ENCODE data around the gene CAV1.
"Not testable (repeated sequence)": the region's sequence is repeated elsewhere in the genome, so short reads cannot be mapped to it uniquely, and the experiment has no call there.

The CAV1 gene, protein sequence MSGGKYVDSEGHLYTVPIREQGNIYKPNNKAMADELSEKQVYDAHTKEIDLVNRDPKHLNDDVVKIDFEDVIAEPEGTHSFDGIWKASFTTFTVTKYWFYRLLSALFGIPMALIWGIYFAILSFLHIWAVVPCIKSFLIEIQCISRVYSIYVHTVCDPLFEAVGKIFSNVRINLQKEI

DNA sequence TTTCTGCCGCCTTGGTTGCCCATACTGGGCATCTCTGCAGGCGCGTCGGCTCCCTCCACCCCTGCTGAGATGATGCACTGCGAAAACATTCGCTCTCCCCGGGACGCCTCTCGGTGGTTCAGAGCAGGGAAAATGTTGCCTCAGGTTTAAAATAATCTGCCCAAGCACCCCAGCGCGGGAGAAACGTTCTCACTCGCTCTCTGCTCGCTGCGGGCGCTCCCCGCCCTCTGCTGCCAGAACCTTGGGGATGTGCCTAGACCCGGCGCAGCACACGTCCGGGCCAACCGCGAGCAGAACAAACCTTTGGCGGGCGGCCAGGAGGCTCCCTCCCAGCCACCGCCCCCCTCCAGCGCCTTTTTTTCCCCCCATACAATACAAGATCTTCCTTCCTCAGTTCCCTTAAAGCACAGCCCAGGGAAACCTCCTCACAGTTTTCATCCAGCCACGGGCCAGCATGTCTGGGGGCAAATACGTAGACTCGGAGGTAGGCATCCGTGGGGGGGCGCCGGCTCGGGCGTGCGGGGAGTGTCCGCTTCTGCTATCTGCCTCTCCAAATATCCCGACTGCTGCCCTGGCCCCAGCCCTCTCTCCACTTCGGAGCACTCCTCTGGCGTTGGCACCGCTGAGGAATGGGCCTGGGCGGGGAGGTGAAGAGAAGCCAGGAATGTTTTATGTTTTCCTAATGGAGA, at the start of gene CAV1:
Gene CAV1, plus strand, starts transcription at position 428 of the 689 bp plus-strand sequence. Its CDS starts 27 bp downstream, at position 455.
- Mint-ChIP-seq H3K27me3 (peaks cover 88% of the 10 kb centered on the region), H3K27ac (peak within 1 kb of the TSS; percentile 9), H3K4me1 (ENCODE audit: low read depth) (peaks cover 31% of the 10 kb centered on the region), H3K9me3 (no peaks in the 10 kb centered on the region), H3K4me3 (peak within 1 kb of the TSS; percentile 81), H3K36me3 (ENCODE audit: low read depth) (no peaks in the 10 kb centered on the region)
- DNase-seq, result peak; percentile 51

DNA sequence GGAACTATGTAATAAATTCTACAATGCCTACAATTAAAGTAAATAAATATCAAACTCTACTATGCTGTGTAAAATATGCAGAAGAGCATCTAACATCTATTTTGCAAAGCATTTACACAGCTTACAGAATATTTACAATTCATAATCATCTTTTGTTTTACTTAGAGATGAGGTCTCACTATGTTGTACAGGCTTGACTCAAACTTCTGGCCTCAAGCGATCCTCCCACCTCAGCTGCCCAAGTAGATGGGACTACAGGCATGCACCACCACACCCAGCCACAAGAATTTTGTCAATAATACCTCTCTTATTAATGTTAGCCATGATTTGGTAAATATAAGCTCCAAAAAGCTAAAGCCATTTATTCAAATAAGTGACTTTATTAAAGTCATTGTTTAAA, 47.2 kb upstream of the CAV1 start:
- Mint-ChIP-seq H3K27me3 (peaks cover 39% of the 10 kb centered on the region), H3K9me3 (peaks cover 6% of the 10 kb centered on the region), H3K27ac (no peak overlapping the region), H3K4me3 (no peak overlapping the region), H3K36me3 (ENCODE audit: low read depth) (no peaks in the 10 kb centered on the region), H3K4me1 (ENCODE audit: low read depth) (peaks cover 6% of the 10 kb centered on the region)
- no peak for DNase-seq

DNA sequence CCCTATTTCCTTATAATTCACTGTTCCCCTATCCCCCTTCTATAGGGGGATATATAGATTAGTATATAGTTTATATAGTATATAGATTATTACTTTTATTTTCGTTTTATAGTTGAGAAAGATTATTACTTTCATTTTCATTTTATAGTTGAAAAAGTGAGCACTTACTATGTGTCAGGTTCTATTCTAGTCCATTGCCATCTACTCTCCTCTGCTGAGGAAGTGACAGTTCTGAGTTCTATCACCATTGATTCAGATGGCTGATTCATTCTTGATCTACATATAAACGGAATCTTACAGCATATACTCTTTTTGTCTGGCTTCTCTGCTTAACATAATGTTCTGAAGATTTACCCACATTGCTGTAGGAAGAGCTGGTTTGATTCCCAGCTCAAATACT, 46.0 kb upstream of the CAV1 start:
- Mint-ChIP-seq H3K4me3 (no peak overlapping the region), H3K27me3 (peaks cover 36% of the 10 kb centered on the region), H3K9me3 (peaks cover 6% of the 10 kb centered on the region), H3K36me3 (ENCODE audit: low read depth) (no peaks in the 10 kb centered on the region), H3K4me1 (ENCODE audit: low read depth) (peaks cover 6% of the 10 kb centered on the region), H3K27ac (no peak overlapping the region)
- no peak for DNase-seq

DNA sequence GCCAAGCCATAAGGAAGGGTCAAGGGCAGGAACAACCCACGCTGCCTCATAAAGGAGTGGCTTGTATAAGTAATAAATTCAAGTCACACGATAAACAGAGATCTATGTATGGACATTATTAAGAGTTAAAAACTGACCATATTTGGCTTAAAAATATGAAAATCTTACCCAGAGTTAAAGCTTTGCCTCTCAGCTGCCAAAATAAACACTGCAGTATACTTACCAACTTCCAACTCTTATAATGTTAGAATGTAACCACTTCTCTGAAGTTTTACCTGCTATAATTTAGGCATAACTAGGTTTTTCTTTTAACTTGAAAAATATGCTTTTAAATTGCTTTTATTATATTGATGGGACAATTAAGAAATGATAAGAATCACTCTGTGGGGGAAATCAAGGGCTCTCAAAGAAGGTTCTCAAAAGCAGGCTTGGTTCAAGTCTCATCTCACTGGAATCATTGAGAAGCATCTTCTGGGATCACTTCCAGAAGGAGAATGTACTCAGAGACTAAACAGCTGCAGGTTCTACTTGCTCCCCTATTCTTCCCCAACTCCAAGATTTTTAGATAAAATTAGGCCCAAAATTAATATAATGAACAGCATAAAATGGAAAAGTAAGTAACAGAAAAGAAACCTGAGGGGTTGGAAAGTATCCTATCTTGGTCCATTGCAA, 41.4 kb upstream of the CAV1 start:
- H3K36me3 Mint-ChIP-seq (ENCODE audit: low read depth), result no peaks in the 10 kb centered on the region
- H3K4me1 Mint-ChIP-seq (ENCODE audit: low read depth), result peaks cover 6% of the 10 kb centered on the region
- peaks cover 41% of the 10 kb centered on the region for H3K27me3 Mint-ChIP-seq
- no peak overlapping the region for H3K4me3 Mint-ChIP-seq
- DNase-seq, result no peak
- H3K9me3 Mint-ChIP-seq, result no peaks in the 10 kb centered on the region
- H3K27ac Mint-ChIP-seq, result no peak overlapping the region

DNA sequence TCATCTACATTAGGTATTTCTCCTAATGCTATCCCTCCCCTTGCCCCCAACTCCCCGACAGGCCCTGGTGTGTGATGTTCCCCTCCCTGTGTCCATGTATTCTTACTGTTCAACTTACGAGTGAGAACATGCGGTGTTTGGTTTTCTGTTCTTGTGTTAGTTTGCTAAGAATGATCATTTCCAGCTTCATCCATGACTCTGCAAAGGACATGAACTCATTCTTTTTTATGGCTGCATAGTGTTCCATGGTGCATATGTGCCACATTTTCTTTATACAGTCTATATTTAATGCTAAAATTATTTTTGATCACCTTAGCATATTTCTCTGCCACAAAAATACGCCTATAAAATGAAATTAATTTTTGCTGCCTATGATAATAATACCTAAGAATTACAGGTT, 40.4 kb upstream of the CAV1 start:
- DNase-seq; H3K27ac Mint-ChIP-seq; H3K4me1 Mint-ChIP-seq (ENCODE audit: low read depth): not testable (repeated sequence)

DNA sequence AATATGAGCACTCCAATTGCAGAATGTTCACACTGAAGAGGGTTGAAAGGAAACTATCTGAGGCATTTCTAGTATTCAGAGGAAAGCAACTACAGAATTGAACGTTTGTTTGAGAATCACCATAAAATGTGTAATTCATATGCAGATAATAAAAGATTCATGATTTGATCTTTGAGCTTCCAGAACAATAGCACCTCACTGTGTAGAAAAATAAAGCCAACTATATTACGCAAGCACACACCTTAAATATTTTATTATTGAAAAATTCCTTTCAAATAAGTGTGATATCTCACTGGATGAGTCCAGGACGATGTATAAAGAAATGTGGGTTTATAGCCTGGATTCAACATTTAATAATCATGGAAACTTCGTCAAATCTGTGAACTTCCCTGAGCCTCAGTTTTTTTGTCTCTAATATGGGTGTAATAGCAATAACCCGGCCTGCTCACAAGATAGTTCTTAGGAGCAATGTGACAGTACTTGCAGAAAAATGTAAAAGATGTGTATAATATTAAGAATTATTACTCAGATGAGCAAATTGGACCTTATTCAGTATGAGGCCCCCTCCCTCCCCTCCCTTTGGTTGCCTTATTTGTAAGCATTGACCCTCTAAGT, 36.8 kb upstream of the CAV1 start:
- no peaks in the 10 kb centered on the region for H3K9me3 Mint-ChIP-seq
- no peaks in the 10 kb centered on the region for H3K36me3 Mint-ChIP-seq (ENCODE audit: low read depth)
- H3K27me3 Mint-ChIP-seq, result peaks cover 55% of the 10 kb centered on the region
- no peak overlapping the region for H3K27ac Mint-ChIP-seq
- no peaks in the 10 kb centered on the region for H3K4me1 Mint-ChIP-seq (ENCODE audit: low read depth)
- no peak overlapping the region for H3K4me3 Mint-ChIP-seq
- DNase-seq, result no peak

More for the DNA sequence above, 40.4 kb upstream of the CAV1 start:
- peaks cover 45% of the 10 kb centered on the region for H3K27me3 Mint-ChIP-seq
- not testable (repeated sequence) for H3K9me3 Mint-ChIP-seq; H3K4me3 Mint-ChIP-seq; H3K36me3 Mint-ChIP-seq (ENCODE audit: low read depth)

DNA sequence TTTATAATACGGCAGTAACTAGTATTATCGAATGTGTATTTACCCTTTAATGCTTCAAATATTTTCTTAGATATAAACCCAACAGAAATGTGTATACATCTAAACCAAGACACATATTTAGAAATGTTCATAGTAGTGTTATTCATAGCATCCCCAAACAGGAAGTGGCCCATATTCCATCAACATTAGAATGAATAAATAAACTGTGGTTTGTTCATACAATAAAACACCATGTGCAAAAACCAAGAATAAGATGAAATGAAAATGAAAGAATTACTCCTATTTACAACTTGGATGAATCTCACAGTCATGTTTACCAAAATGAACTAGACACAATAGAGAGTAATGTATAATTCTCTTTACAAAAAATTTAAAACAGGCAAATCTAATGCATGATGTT, 34.5 kb upstream of the CAV1 start:
- Mint-ChIP-seq H3K4me3 (no peak overlapping the region), H3K27me3 (peaks cover 50% of the 10 kb centered on the region), H3K36me3 (ENCODE audit: low read depth) (no peaks in the 10 kb centered on the region), H3K27ac (no peak overlapping the region), H3K9me3 (no peaks in the 10 kb centered on the region), H3K4me1 (ENCODE audit: low read depth) (no peaks in the 10 kb centered on the region)
- no peak for DNase-seq

DNA sequence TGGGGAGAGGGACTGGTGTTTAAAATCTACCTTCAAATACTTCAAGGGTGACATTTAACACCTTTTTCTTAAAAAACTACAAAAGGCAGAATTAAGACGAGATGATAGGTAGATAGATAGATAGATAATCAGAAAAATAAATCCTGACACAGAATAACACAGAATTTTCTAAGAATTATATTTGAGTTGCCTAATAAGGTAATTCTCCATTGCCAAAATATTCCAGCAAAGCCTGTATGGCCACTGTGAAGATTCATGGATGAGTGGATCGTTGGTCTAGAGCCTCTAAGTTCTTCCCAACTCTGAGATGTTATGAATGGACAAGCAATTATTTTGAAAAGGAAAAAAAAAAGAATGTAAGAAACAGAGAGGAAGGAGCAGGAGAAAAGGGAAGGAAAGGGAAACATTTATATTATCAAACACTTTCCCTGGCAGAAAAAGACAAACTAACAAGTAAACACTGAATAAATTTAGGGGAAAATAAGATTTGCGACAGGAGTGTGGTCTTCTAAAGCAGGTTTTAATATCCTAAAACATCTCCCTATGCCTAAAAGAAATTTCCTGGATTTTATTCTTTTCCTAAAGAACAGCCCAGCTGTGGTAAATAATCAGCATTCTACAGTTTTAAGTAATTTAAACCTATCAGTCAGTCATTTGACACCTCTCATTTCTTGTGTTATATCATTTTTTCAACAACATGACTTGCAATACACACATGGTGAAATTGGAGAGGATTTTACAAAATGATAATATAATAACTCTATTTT, 32.8 kb upstream of the CAV1 start:
- Mint-ChIP-seq H3K9me3 (no peaks in the 10 kb centered on the region), H3K4me3 (no peak overlapping the region), H3K27ac (no peak overlapping the region), H3K27me3 (peaks cover 50% of the 10 kb centered on the region), H3K4me1 (ENCODE audit: low read depth) (no peaks in the 10 kb centered on the region), H3K36me3 (ENCODE audit: low read depth) (no peaks in the 10 kb centered on the region)
- no peak for DNase-seq

DNA sequence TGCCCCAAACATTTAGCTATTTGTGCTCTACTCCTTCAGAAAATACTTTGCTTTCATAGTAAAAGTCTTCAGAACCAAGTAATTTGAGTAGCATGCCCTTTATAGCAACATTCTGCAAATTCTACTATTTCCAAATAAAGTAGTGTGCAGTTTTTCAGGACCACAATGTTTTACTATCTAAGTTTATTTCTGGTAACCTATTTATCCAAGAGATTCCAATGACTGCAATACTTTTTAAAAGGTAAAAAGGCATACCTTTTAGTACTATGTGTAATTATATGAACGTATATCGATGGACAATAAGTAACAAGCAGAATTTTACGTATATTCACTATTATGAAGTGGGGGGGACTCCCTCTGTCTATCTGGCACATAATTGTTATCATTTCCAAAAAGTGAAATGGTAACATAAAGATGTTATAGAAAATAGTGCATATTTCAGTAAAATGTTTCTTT, 32.2 kb upstream of the CAV1 start:
- Mint-ChIP-seq H3K27ac (no peak overlapping the region), H3K4me1 (ENCODE audit: low read depth) (no peaks in the 10 kb centered on the region), H3K4me3 (no peak overlapping the region), H3K27me3 (peaks cover 53% of the 10 kb centered on the region), H3K36me3 (ENCODE audit: low read depth) (no peaks in the 10 kb centered on the region), H3K9me3 (no peaks in the 10 kb centered on the region)
- no peak for DNase-seq

DNA sequence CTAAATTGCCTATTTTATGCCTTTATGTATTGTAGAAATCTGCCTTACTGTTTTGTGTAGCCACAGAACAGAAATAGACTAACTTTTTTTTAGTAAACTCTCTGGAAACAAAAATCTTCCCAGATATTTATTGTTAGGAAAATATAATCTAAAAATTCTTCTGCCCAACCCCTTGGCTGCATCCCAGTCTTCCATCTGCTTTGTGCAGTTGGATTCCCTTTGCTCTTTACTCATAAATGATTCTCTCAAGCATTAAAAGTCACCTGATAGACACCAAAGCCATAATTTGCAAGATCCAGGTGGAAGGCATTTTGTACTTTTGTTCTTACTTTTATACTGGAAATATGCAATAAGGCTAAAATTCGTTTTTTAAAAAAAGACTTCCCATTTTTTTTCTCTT, 31.4 kb upstream of the CAV1 start:
- DNase-seq, result no peak
- H3K27ac Mint-ChIP-seq, result no peak overlapping the region

DNA sequence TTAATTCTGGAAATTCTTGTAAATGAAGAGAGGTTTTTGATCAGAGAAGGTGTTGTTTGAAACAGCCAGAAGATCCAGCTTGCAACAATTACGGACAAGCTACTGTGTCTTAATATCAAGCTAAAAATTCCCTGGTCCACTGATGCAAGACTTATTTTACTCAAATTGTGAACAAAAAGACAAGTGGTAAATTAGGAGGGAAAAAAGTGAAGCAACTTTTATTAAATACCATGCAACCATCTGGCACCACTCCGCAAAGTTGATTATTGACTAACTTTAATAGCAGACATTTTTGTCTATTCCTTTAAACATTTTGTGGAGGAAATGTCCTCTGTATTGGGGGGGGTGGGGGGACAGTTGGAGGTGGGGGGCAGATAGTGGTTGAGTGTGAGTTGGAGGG, 30.4 kb upstream of the CAV1 start:
- Mint-ChIP-seq H3K9me3 (no peaks in the 10 kb centered on the region), H3K27me3 (peaks cover 63% of the 10 kb centered on the region), H3K36me3 (ENCODE audit: low read depth) (no peaks in the 10 kb centered on the region), H3K27ac (no peak overlapping the region), H3K4me1 (ENCODE audit: low read depth) (peaks cover 2% of the 10 kb centered on the region), H3K4me3 (no peak overlapping the region)
- DNase-seq, result no peak

More for the DNA sequence above, 31.4 kb upstream of the CAV1 start:
- no peak overlapping the region for H3K4me3 Mint-ChIP-seq
- H3K27me3 Mint-ChIP-seq, result peaks cover 61% of the 10 kb centered on the region
- peaks cover 2% of the 10 kb centered on the region for H3K4me1 Mint-ChIP-seq (ENCODE audit: low read depth)
- H3K9me3 Mint-ChIP-seq, result no peaks in the 10 kb centered on the region
- no peaks in the 10 kb centered on the region for H3K36me3 Mint-ChIP-seq (ENCODE audit: low read depth)

DNA sequence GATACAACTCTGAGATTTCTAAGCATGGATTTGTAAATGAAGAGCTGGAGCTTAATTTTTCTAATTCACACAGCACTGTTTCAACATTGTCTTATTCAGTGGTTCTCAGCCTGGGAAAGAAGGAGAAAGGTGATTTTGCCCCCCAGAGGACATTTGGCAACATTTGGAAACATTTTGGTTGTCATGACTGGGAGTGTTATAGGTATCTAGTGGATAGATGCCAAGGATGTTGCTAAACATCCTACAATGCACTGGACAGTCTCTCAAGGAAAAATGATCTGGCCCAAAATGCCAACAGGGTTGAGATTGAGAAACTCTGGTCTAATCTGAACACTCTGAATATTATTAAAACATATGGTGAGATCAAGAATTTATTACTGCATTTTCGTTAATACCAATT, 29.1 kb upstream of the CAV1 start:
- peaks cover 64% of the 10 kb centered on the region for H3K27me3 Mint-ChIP-seq
- DNase-seq, result no peak
- no peaks in the 10 kb centered on the region for H3K9me3 Mint-ChIP-seq
- no peak overlapping the region for H3K4me3 Mint-ChIP-seq
- H3K27ac Mint-ChIP-seq, result no peak overlapping the region
- no peaks in the 10 kb centered on the region for H3K36me3 Mint-ChIP-seq (ENCODE audit: low read depth)
- peaks cover 10% of the 10 kb centered on the region for H3K4me1 Mint-ChIP-seq (ENCODE audit: low read depth)

DNA sequence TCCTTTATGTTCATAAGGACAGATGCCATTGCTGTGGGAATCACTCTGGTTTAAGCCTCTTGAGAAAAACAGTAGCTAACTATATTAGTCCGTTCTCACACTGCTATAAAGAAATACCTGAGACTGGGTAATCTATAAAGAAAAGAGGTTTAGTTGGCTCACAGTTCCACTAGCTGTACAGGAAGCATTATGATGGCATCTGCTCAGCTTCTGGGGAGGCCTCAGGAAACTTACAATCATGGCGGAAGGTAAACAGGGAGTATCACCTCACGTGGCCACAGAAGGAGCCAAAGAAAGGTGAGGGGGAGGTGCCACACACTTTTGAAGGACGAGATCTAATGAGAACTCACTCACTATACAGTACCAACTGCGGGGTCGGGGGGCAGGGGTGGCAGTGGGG, 28.2 kb upstream of the CAV1 start:
- Mint-ChIP-seq H3K27me3 (peaks cover 64% of the 10 kb centered on the region), H3K9me3 (no peaks in the 10 kb centered on the region), H3K27ac (no peak overlapping the region), H3K36me3 (ENCODE audit: low read depth) (no peaks in the 10 kb centered on the region), H3K4me1 (ENCODE audit: low read depth) (peaks cover 12% of the 10 kb centered on the region), H3K4me3 (no peak overlapping the region)
- DNase-seq, result no peak

DNA sequence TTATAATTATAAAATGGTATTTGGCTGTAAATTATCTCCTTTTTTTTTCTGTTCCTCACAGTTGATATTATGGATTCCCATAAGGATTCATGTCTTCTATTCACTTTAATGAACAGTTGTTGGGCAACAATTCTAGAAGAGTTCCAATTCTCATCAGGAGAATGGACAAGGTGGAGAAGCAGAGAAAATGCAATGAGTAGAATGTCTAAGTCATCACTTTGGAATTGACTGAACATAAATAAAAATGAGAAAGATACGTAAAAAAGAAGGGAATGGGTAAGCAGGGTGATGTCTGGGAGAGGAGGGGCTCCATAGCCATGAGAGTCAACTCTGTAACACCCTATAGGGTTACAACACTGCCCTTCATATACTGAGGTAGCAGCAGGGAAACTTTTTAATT, 27.1 kb upstream of the CAV1 start:
- Mint-ChIP-seq H3K27me3 (peaks cover 66% of the 10 kb centered on the region), H3K27ac (no peak overlapping the region), H3K9me3 (no peaks in the 10 kb centered on the region), H3K36me3 (ENCODE audit: low read depth) (no peaks in the 10 kb centered on the region), H3K4me1 (ENCODE audit: low read depth) (peaks cover 12% of the 10 kb centered on the region), H3K4me3 (no peak overlapping the region)
- no peak for DNase-seq
